H1 (cell line): ENCODE measurements around the gene DENND1A. TPM values are rescaled to one million over a fixed set of nuclear protein-coding genes. Genes with fewer than 3 reads are reported as not detected.

ENCODE experiments used
- CTCF ChIA-PET: fragments of 300-600 bp; sonication (Branson Sonifier 250); formaldehyde crosslinking; loops from one replicate; lab custom pipeline; 2021; ENCODE audit not compliant: partially characterized antibody; lab: Charles Lee
- POLR2A ChIA-PET: fragments of 300-600 bp; sonication (Branson Sonifier 250); formaldehyde crosslinking; loops from one replicate; lab custom pipeline; 2021; ENCODE audit warnings: inconsistent platforms; ENCODE audit not compliant: partially characterized antibody; lab: Charles Lee
- DNase-seq, 2 experiments: peaks; one replicate each; pipeline versions ENCODE4 v3.0.0 to v3.0.0-alpha.2; 2010 to 2022; ENCODE audit warnings: low spot score in 2 of 2, low read depth in 1 of 2, mixed read lengths in 1 of 2
- FAIRE-seq: peaks from 2 replicates; lab custom pipeline; 2011; peaks lifted over from hg19 to GRCh38; lab: Jason Lieb, UNC
- H2AFZ ChIP-seq: 2 replicates; pipeline ENCODE4 v1.8.1; 2012; ENCODE audit warnings: low read length, inconsistent platforms
- H2AK5ac ChIP-seq: 2 replicates; pipeline ENCODE4 v1.6.1; 2013; ENCODE audit warnings: low read depth, low read length
- H2BK120ac ChIP-seq: replicated peaks from 2 replicates; pipeline ENCODE3; 2013; ENCODE audit warnings: low read depth, low read length, inconsistent platforms
- H2BK12ac ChIP-seq: 2 replicates; pipeline ENCODE4 v1.6.1; 2013; ENCODE audit warnings: low read depth, low read length
- H2BK15ac ChIP-seq: 2 replicates; pipeline ENCODE4 v1.6.1; 2013; ENCODE audit warnings: low read length
- H2BK20ac ChIP-seq: 2 replicates; pipeline ENCODE4 v1.6.1; 2013; ENCODE audit warnings: low read length
- H2BK5ac ChIP-seq: 2 replicates; pipeline ENCODE4 v1.6.1; 2013; ENCODE audit warnings: low read depth, low read length
- H3K14ac ChIP-seq: 2 replicates; pipeline ENCODE4 v1.6.1; 2013; ENCODE audit warnings: inconsistent platforms; ENCODE audit not compliant: insufficient read length
- H3K18ac ChIP-seq: 2 replicates; pipeline ENCODE4 v1.6.1; 2013; ENCODE audit warnings: low read length; ENCODE audit errors: extremely low read depth
- H3K23ac ChIP-seq: 2 replicates; pipeline ENCODE4 v1.6.1; 2013; ENCODE audit warnings: inconsistent platforms; ENCODE audit not compliant: insufficient read length
- H3K23me2 ChIP-seq: 2 replicates; pipeline ENCODE4 v1.6.1; 2013; ENCODE audit warnings: low read depth, low read length
- H3K27ac ChIP-seq: 2 replicates; pipeline ENCODE4 v1.6.1; 2011; ENCODE audit warnings: low read depth, low read length, inconsistent platforms
- H3K27me3 ChIP-seq, 4 experiments: replicated peaks in 1 of 4; 1 replicate in 1 of 4; 2 replicates in 3 of 4; pipeline versions ENCODE4 v1.6.1 to v1.8.1; 2011 to 2013; ENCODE audit warnings: low read length in 3 of 4, mild to moderate bottlenecking in 3 of 4, inconsistent platforms in 2 of 4, mixed read lengths in 2 of 4, moderate library complexity in 1 of 4; ENCODE audit not compliant: control insufficient read depth in 3 of 4, insufficient read depth in 3 of 4; ENCODE audit errors: extremely low read depth in 1 of 4
- H3K36me3 ChIP-seq, 4 experiments: 2 replicates each; pipeline versions ENCODE4 v1.6.1 to v1.8.1; 2011 to 2013; ENCODE audit warnings: mild to moderate bottlenecking in 4 of 4, low read length in 3 of 4, moderate library complexity in 2 of 4, control low read depth in 1 of 4, inconsistent platforms in 1 of 4; ENCODE audit not compliant: insufficient read depth in 4 of 4, control insufficient read depth in 2 of 4
- H3K4ac ChIP-seq: replicated peaks from 2 replicates; pipeline ENCODE3; 2013; ENCODE audit warnings: low read length, low read depth, mixed read lengths, inconsistent platforms; ENCODE audit not compliant: insufficient read length
- H3K4me1 ChIP-seq, 4 experiments: replicated peaks in 1 of 4; 1 replicate in 1 of 4; 2 replicates in 3 of 4; pipeline versions ENCODE4 v1.6.1 to v1.8.1; 2011 to 2013; ENCODE audit warnings: low read length in 3 of 4, inconsistent platforms in 2 of 4, mixed read lengths in 1 of 4; ENCODE audit not compliant: insufficient read depth in 4 of 4, control insufficient read depth in 3 of 4
- H3K4me2 ChIP-seq, 2 experiments: 2 replicates each; pipeline versions ENCODE4 v1.6.1 to v1.8.1; 2011 to 2013; ENCODE audit warnings: low read depth in 2 of 2, low read length in 2 of 2, control low read depth in 1 of 2, inconsistent platforms in 1 of 2, mild to moderate bottlenecking in 1 of 2; ENCODE audit not compliant: insufficient read depth in 1 of 2
- H3K4me3 ChIP-seq, 4 experiments: fragments of 200-600, 300-600 bp in 1 of 4; sonication (generic), shearing (Covaris generic), sonication (Bioruptor Twin) in 1 of 4; 2 replicates each; pipeline versions ENCODE4 v1.5.1 to v1.8.1; 2011 to 2016; ENCODE audit warnings: low read length in 4 of 4, low read depth in 3 of 4, control low read depth in 2 of 4, inconsistent platforms in 2 of 4, mild to moderate bottlenecking in 2 of 4, mixed read lengths in 1 of 4, moderate library complexity in 1 of 4; ENCODE audit not compliant: insufficient read depth in 2 of 4; ENCODE audit errors: extremely low read depth in 1 of 4
- H3K56ac ChIP-seq: replicated peaks from 2 replicates; pipeline ENCODE3; 2013; ENCODE audit warnings: low read depth, mild to moderate bottlenecking, mixed read lengths, low read length, inconsistent platforms; ENCODE audit not compliant: insufficient read length
- H3K79me1 ChIP-seq: 2 replicates; pipeline ENCODE4 v1.6.1; 2013; ENCODE audit warnings: low read depth, low read length, control low read depth
- H3K79me2 ChIP-seq, 2 experiments: 2 replicates each; pipeline versions ENCODE4 v1.6.1 to v1.8.1; 2012 to 2013; ENCODE audit warnings: low read length in 2 of 2, mild to moderate bottlenecking in 2 of 2, inconsistent platforms in 1 of 2; ENCODE audit not compliant: insufficient read depth in 2 of 2, control insufficient read depth in 1 of 2
- H3K9ac ChIP-seq, 4 experiments: replicated peaks in 1 of 4; 1 replicate in 1 of 4; 2 replicates in 3 of 4; pipeline versions ENCODE4 v1.6.1 to v1.8.1; 2011 to 2013; ENCODE audit warnings: low read depth in 3 of 4, low read length in 3 of 4, control low read depth in 2 of 4, mild to moderate bottlenecking in 2 of 4, moderate library complexity in 2 of 4, inconsistent platforms in 1 of 4; ENCODE audit errors: extremely low read depth in 1 of 4
- H3K9me3 ChIP-seq, 2 experiments: 2 replicates each; pipeline versions ENCODE4 v1.6.1 to v1.8.1; 2012 to 2013; ENCODE audit warnings: mild to moderate bottlenecking in 2 of 2, moderate library complexity in 2 of 2, control low read depth in 1 of 2, inconsistent platforms in 1 of 2, low read depth in 1 of 2, low read length in 1 of 2, mixed read lengths in 1 of 2; ENCODE audit not compliant: insufficient read depth in 2 of 2
- H4K20me1 ChIP-seq, 2 experiments: replicated peaks in 1 of 2; 2 replicates each; pipeline versions ENCODE3 to v1.8.1; 2011 to 2013; ENCODE audit warnings: inconsistent platforms in 2 of 2, low read length in 2 of 2, mild to moderate bottlenecking in 1 of 2; ENCODE audit not compliant: insufficient read depth in 2 of 2, control insufficient read depth in 1 of 2
- H4K5ac ChIP-seq: 2 replicates; pipeline ENCODE4 v1.6.1; 2013; ENCODE audit warnings: low read length, low read depth, mixed read lengths, inconsistent platforms; ENCODE audit not compliant: insufficient read length
- H4K8ac ChIP-seq: 2 replicates; pipeline ENCODE4 v1.8.0; 2013; ENCODE audit warnings: mild to moderate bottlenecking, moderate library complexity, low read length, inconsistent platforms; ENCODE audit not compliant: insufficient read depth; ENCODE audit errors: extremely low read depth
- H4K91ac ChIP-seq: replicated peaks from 2 replicates; pipeline ENCODE3; 2013; ENCODE audit warnings: low read length, mixed read lengths, inconsistent platforms; ENCODE audit not compliant: insufficient read length
- CHD1 ChIP-seq: IDR thresholded peaks from 2 replicates; pipeline ENCODE4 v1.6.1; 2012; ENCODE audit warnings: low read depth, low read length, improper control_type of control experiment
- HDAC2 ChIP-seq, 2 experiments: fragments of 300-600 bp in 1 of 2; sonication (generic) in 1 of 2; IDR thresholded peaks; 2 replicates each; pipeline ENCODE4 v1.6.1; 2011 to 2012; ENCODE audit warnings: low read depth in 2 of 2, low read length in 2 of 2, mild to moderate bottlenecking in 2 of 2, moderate library complexity in 2 of 2, borderline replicate concordance in 1 of 2, inconsistent platforms in 1 of 2
- KDM1A ChIP-seq: fragments of 200-600, 300-600 bp; sonication (generic); IDR thresholded peaks from 2 replicates; pipeline ENCODE4 v1.7.1; 2016; ENCODE audit warnings: mild to moderate bottlenecking, low read length, borderline replicate concordance
- POLR2A ChIP-seq, 2 experiments: IDR thresholded peaks; 1 replicate in 1 of 2; 2 replicates in 1 of 2; pipeline ENCODE4 v1.6.1; 2011; ENCODE audit warnings: low read depth in 2 of 2, low read length in 2 of 2, mild to moderate bottlenecking in 2 of 2; ENCODE audit errors: control extremely low read depth in 1 of 2
- RXRA ChIP-seq: IDR thresholded peaks from 2 replicates; pipeline ENCODE4 v1.6.1; 2011; ENCODE audit warnings: low read depth, mild to moderate bottlenecking, low read length, moderate library complexity; ENCODE audit not compliant: insufficient read depth
- WGBS, 2 experiments: shearing (Covaris generic) in 1 of 2; methylation state at CpG; one replicate each; pipeline versions ENCODE4 v1.1.6 to v1.1.7; 2013 to 2015; ENCODE audit warnings: low lambda C conversion rate in 2 of 2, mixed read lengths in 2 of 2, inconsistent platforms in 1 of 2, low coverage in 1 of 2, missing lambda C conversion rate in 1 of 2; ENCODE audit not compliant: insufficient replicate concordance in 2 of 2, insufficient coverage in 1 of 2, insufficient read length in 1 of 2; ENCODE audit errors: extremely low coverage in 1 of 2, missing lambda C conversion rate in 1 of 2; 5-methylcytosine and 5-hydroxymethylcytosine counted together
- polyA plus RNA-seq, 7 experiments: library from polyadenylated mRNA; depleted of rRNA in 3 of 7; stranded (reverse) in 5 of 7; unstranded in 2 of 7; fragments of >200 nt in 5 of 7; fragments of 200-250 nt in 2 of 7; gene quantifications; 1 replicate in 5 of 7; 2 replicates in 1 of 7; 4 replicates in 1 of 7; pipeline versions ENCODE4 v1.2.1 to v1.2.3, GENCODE V29; 2011 to 2013; ENCODE audit warnings: missing spikeins in 2 of 7, mixed read lengths in 2 of 7
- total RNA-seq: library from RNA; stranded (reverse); fragmentation: NEBNext Ultra II Directional; extraction: Animal tissue kit (Norgen Biotek cat#: 25700); gene quantifications from 2 replicates; pipeline ENCODE4 v1.2.1, GENCODE V29; 2021

DENND1A gene
- total and polyA plus RNA-seq, 2 of the 8 experiments (the other 6 are each of a cell fraction or from before 2014, with no cell fraction given): 24.1 to 26.4 TPM

- Histone ChIP-seq H2BK12ac (peak overlapping the region; percentile 94; the same call in 1 of the 2 replicates), H3K9me3 (no peaks in the 10 kb centered on the region), H3K14ac (no peak overlapping the region), H3K4me1 (peaks cover 14 to 42% (median 25%) of the 10 kb centered on the region in 4 experiments), H3K4ac (no peak overlapping the region), H3K4me3 (peak overlapping the region in 1 of 4 experiments; percentile 62; a peak in 1 of 8 replicates), H3K23me2 (peaks cover 11% of the 10 kb centered on the region), H4K20me1 (no peaks in the 10 kb centered on the region), H4K8ac (no peak overlapping the region), H3K56ac (no peak overlapping the region), H4K5ac (peak overlapping the region; percentile 20), H2BK5ac (peak overlapping the region; percentile 66; the same call in 1 of the 2 replicates), H3K4me2 (peak overlapping the region; percentile 75 to 85), H3K27ac (no peak overlapping the region), H3K79me2 (no peaks in the 10 kb centered on the region), H3K79me1 (no peaks in the 10 kb centered on the region), H3K23ac (no peak overlapping the region), H2AFZ (no peak overlapping the region), H3K18ac (peak overlapping the region; percentile 72), H2AK5ac (no peak overlapping the region), H2BK120ac (no peak overlapping the region), H4K91ac (peak overlapping the region; percentile 93), H3K9ac (no peak overlapping the region; a peak in 1 of 7 replicates), H3K27me3 (no peaks in the 10 kb centered on the region; a peak in 2 of 7 replicates), H2BK20ac (peak overlapping the region; percentile 27), H2BK15ac (peak overlapping the region; percentile 5; the same call in 1 of the 2 replicates), H3K36me3 (no peaks in the 10 kb centered on the region)
- ChIA-PET CTCF (interaction anchor here (0.5 to 22.0 kb wide), 30 partner anchors 9 to 855 kb away, joined by 3 to 668 read pairs (median 4); no protein-coding TSS in a partner anchor), POLR2A (interaction anchor here (1.0 to 2.0 kb wide), 8 partner anchors 10 to 239 kb away, joined by 3 to 6 read pairs (median 4); no protein-coding TSS in a partner anchor)
- TF ChIP-seq HDAC2 (IDR thresholded peaks at IDR 0.05; ENCODE audit: borderline replicate concordance in 1 of 2, low read depth in 2 of 2, low read length in 2 of 2) (peak in 1 of 2 experiments; percentile 100; a peak in 2 of 4 replicates), KDM1A (peak; percentile 100), RXRA (no peak), CHD1 (no peak), POLR2A (IDR thresholded peaks at IDR 0.05; ENCODE audit: control extremely low read depth in 1 of 2, low read depth in 2 of 2, low read length in 2 of 2) (no peak)
- DNase-seq: no peak
- no peak for FAIRE-seq
- WGBS, 2 experiments: 53% methylated on average over 9 of the region's 9 CpGs; no CpG with 5 or more reads in 1 of the 2 experiments
These were observed 575.0 kb downstream of the DENND1A start for GRCh38 chr9:123354806-123355508.
